ENCODE results near the gene DDX50.
"Not testable (repeated sequence)": the region's sequence is repeated elsewhere in the genome, so short reads cannot be mapped to it uniquely, and the experiment has no call there.

The DDX50 gene

DNA sequence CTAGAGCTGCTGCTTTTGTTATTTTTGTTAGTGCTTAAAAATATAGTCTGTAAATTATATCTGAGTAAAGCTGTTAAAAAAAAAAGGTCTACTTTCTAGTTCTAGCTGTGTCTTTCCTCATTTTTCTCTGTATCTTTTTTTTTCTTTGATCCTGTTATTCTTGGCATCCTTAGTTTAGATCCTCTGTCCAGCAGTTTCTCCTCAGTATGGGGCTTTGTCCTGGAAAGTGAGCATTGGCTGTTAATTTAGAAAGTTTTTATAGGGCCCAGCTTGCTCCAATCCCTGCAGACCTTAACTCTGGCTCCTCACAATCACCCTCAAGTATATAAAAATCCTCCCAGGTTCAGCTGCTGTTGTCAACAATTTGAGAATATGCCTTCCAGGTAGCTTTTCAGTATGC, 23.5 kb downstream of the DDX50 start:
- DNase-seq, result no peak

DNA sequence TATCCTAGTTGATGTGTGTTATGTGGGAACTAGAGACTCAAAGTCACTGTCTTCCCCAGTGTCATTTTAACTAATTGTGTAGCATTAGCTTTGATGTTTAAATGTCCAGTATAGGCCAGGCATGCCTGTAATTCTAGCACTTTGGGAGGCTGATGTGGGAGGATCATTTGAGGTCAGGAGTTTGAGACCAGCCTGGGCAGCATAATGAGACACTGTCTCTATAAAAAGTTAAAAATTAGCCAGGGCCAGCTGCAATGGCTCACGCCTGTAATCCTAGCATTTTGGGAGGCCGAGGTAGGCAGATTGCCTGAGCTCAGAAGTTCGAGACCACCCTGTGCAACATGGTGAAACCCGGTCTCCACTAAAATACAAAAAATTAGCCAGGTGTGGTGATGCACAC, 24.4 kb downstream of the DDX50 start:
- no peak for DNase-seq

DNA sequence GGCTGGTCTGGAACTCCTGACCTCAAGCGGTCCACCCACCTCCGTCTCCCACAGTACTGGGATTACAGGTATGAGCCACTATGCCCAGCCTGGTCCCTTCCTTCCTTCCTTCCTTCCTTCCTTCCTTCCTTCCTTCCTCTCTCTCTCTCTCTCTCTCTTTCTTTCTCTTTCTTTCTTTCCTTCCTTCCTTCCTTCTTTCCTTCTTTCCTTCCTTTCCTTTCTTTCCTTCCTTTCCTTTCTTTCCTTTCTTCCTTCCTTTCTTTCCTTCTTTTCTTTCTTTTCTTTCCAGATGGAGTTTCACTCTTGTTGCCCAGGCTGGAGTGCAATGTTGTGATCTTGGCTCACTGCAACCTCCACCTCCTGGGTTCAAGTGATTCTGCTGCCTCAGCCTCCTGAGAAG, 28.0 kb downstream of the DDX50 start:
- not testable (repeated sequence) for DNase-seq

DNA sequence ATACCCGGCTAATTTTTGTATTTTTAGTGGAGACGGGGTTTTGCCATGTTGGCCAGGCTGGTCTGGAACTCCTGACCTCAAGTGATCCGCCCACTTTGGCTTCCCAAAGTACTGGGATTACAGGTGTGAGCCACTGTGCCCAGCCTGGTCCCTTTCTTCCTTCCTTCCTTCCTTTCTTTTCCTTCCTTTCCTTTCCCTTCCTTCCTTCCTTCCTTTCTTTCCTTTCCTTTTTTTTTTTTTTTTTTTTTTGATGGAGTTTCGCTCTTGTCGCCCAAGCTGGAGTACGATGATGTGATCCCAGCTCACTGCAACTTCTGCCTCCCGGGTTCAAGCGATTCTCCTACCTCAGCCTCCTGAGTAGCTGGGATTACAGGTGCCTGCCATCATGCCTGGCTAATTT, 28.8 kb downstream of the DDX50 start:
- DNase-seq, result not testable (repeated sequence)

DNA sequence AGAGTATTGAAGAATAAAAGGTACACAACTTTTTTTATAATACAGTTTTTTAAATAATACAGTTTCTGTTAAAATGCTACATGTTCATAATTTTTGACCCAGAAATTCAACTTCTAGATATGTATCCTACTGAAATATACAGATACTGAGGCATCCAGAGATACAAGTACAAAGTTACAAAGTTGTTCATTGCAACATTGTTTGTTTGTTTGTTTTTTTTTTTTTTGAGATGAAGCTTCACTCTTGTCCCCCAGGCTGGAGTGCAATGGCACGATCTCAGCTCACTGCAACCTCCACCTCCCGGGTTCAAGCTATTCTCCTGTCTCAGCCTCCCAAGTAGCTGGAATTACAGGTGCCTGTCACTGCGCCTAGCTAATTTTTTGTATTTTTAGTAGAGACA, 31.7 kb downstream of the DDX50 start:
- not testable (repeated sequence) for DNase-seq

DNA sequence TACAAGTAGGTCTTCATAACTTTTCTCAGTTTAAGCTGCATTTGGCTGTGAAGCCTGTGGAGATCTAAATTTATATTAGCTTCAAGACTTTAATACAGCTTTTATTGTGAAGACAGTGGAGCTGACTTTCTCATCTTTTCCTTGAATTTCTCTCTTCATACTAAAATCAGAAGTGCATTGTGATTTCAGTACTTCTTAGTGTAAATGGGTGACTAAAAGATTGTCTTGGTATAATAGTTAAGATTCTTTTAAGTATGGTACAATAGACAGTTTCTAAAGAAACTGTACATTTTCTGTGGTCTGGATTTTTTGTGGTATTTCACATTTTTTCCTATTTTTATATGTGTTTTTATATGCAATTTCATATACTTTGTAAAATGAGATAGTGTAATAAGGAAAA, 33.9 kb downstream of the DDX50 start:
- DNase-seq, result no peak

DNA sequence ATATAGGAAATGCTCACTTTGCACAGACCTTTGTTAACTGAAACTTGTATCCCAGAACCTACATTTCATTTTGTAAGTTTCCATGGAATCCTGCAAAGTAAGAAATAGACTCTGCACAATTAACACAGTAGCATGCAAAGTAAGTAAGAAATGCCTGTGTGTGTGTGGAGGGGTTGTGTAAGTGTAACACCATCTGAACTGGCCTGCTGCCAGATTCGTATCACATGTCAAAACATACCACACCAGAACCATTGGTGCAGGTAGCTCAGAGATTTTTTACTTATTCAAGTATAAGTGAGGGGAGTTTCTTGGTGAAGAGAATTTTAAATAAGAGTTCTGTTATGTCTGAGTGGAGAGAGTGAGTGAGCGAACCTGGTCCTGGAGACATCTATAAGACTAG, 37.0 kb downstream of the DDX50 start:
- no peak for DNase-seq

DNA sequence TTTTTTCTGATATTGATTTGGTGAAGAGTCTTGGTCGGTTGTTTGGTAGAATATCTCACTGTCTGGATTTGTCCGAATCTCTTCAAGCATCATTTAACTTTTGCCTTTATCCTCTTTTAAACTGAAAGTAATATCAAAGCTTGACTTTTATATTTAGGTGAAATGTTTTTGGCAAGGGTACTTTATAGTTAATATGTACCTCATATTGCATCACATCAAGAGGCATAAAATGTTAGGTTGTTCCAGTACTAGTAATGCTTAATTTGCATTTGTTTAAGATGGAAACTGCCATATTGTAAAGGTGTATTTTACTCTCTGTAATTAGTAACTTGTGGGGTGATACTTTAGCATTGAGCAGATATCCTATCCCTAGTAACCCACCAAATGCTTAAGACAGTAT, 37.8 kb downstream of the DDX50 start:
- DNase-seq, result no peak

DNA sequence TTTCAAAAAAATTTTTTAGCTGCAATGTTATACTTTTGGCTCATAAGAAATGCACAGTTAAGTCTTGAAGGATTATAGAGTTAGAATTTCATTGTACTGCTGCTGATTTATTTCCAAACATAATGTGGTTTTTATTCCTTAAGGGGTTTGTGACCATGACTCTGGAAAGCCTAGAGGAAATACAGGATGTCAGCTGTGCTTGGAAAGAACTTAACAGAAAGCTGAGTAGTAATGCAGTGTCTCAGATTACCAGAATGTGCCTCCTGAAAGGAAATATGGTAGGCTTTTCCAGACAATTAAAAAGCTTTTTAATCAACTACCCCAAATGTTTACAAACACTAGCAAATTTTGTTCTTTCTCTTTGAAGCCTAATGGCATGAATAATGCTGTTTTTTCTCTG, 39.8 kb downstream of the DDX50 start:
- not testable (repeated sequence) for DNase-seq

DNA sequence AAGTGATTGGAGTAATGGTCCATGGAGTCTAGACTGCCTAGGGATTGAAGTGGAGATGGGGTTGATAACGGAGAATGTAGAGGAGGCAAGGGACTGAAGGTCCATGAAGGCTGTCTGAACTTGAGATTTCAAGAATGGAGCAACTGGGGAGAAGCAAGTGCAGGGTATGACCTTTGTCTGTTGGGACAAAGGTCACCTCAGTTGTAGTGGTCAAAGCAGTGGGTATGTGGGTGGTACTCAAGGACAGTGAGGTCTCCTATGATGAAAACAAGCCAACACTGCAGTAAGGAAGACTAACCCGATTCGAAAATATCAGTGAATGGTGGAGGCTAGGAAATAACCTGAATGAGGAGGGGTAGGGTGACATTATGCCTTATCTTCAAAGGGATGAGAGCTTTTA, 49.5 kb downstream of the DDX50 start:
- no peak for DNase-seq

DNA sequence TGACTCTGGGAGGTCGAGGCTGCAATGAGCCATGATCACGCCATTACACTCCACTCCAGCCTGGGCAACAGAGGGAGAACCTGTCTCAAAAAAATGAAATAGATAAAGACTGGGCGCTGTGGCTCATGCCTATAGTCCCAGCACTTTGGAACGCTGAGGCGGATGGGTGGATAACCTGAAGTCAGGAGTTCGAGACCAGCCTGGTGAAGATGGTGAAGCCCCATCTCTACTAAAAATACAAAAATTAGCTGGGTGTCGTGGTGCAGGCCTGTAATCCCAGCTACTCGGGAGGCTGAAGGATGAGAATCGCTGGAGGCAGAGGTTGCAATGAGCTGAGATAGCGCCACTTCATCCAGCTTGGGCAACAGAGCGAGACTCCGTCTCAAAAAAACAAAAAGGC, 53.8 kb downstream of the DDX50 start:
- no peak for DNase-seq

DNA sequence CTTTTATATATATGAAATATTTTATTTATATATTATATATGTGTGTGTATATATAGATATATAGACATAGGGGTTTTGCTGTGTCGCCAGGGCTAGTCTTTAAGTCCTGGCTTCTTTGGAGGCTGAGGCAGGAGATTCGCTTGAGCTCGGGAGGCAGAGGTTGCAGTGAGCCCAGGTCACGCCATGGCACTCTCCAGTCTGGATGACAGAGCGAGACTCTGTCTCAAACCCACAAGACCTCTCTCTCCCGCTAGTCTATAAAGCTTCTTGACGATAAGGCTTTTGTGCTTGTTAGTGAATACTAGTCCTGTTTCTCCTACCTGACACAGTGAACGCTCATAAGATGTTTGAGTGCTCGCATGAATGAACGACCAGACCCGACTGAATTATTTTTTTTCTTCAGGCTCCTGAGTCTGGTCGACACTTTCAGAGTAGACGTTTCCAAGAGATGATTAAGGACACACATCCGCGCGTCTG, 54.3 kb downstream of the DDX50 start:
- no peak for DNase-seq

DNA sequence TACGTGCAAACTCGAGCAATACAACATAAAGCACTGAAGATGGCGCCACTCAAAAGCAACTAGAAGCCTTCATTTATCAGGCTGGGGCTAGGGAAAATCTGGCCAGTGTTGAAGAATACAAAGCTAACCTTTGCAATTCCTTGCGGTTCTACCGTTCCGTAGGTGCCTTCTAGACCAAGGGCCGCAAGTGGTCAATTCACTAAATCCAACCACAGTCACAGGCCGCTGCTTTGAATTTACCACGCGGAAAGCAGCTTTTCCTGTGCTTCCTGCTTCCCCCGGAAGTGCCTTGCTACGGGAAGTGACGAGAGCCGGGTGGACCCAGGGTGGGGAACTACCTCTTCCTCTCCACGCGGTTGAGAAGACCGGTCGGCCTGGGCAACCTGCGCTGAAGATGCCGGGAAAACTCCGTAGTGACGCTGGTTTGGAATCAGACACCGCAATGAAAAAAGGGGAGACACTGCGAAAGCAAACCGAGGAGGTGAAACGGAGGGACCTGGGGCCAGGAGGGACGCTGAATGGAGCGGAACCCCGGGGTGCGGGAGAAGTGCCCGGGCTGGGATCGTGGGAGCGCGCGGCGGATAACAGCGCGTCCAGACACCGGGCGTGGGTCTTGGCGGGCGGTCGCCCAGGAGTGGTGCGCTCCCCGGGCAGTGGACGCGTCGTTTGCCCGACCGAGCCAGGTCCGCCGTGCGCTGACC, 54.9 kb downstream of the DDX50 start, which contains the start of gene DDX21:
Gene DDX21 (plus strand): TSS at position 339 of the 701 bp plus-strand sequence. CDS start 56 bp downstream, at position 395.
- peak; percentile 95 for DNase-seq

DNA sequence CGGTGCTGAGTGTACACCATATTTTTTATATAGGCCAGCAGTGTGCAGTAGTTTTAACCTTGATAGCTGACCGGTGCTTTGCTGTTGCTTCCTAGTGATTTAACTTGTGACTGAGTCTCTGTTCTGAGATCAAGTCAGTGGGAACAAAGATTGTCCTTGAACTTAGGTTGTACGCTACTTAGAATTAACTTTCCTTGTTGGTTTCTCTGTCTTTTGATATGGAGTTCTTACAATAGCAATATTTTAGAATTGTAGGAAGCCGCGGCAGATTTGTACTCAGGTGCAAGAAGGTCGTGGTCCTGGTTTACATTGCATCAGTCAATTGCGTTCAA, 56.1 kb downstream of the DDX50 start:
- DNase-seq, result no peak

DNA sequence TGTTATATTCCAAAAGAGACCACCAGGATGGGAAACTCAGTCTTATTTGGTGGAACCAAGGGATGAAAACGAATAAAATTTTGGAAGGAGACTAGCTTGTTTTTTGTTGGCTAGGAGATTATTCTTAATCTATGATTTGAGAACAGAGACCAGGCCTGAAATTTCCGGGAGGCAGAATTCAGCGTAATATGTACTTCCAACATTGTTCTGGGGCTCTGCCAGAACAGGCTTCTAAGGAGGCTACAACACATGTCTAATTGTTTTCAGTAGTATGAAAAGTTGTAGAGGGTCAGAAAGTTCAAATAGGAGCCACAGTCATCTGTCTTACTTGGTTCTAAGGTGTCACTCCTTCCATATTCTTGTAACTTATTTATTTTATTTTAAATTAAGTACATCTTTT, 56.5 kb downstream of the DDX50 start:
- no peak for DNase-seq

DNA sequence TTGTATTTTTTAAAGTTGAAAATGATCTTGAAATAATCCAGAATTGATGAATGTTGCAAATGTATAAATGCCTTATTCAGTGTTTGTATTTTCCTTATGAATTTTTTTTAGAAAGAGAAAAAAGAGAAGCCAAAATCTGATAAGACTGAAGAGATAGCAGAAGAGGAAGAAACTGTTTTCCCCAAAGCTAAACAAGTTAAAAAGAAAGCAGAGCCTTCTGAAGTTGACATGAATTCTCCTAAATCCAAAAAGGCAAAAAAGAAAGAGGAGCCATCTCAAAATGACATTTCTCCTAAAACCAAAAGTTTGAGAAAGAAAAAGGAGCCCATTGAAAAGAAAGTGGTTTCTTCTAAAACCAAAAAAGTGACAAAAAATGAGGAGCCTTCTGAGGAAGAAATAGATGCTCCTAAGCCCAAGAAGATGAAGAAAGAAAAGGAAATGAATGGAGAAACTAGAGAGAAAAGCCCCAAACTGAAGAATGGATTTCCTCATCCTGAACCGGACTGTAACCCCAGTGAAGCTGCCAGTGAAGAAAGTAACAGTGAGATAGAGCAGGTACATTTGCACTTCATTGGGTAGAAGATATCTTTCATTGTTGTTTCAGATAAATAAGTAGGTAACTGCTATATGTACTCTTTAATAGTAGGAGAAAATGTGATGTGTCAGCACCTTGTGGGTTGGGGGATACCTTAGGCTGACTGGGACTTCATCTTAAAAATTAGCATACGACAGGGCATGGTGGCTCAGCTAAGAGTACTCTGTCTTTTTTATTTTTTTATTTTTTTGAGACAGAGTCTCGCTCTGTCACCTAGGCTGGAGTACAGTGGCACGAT, 58.8 kb downstream of the DDX50 start:
- no peak for DNase-seq

DNA sequence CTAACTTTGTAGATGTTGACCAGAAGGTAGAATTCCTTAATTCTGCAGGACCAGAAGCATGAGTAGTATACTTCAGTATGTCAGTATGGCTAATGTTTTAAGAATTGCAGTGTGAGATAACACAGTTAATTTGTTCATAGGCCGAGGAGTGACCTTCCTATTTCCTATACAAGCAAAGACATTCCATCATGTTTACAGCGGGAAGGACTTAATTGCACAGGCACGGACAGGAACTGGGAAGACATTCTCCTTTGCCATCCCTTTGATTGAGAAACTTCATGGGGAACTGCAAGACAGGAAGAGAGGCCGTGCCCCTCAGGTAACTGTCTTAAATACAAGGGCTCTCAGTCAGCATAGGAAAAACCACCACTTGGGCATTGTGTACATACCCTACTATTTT, 62.0 kb downstream of the DDX50 start:
- DNase-seq, result no peak

DNA sequence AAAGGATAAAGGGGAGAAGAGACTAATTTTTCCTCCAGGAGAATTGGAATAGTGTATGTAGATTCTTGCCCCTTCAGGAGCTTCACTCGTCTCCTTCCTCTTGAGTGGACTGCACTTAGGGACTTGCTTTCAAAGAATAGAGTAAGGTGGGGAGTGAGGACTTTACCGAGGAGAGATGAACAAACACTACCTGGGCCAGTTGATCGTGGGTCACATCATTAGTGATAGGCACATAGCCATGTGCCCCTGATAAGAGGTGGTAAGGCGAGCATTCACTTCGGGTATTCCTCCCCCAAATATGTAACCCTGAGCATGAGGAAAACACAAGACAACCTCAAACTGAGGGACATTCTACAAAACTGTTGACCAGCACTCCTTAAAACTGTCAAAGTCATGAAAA, 72.9 kb downstream of the DDX50 start:
- DNase-seq, result no peak

DNA sequence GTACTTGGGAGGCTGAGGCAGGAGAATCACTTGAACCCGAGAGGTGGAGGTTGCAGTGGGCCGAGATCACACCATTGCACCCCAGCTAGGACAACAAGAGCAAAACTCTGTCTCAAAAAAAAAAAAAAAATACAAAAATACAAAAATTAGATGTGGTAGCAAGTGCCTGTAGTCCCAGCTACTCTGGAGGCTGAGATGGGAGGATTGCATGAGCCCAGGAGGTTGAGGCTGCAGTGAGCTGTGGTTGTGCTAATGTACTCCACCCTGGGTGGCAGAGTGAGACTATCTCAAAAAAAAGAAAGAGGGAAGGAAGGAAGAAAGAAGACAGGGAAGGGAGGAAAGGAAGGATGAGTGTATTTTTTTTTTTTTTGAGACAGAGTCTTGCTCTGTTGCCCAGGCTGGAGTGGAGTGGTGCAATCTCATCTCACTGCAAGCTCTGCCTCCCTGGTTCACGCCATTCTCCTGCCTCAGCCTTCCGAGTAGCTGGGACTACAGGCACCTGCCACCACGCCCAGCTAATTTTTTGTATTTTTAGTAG, 74.9 kb downstream of the DDX50 start:
- not testable (repeated sequence) for DNase-seq

DNA sequence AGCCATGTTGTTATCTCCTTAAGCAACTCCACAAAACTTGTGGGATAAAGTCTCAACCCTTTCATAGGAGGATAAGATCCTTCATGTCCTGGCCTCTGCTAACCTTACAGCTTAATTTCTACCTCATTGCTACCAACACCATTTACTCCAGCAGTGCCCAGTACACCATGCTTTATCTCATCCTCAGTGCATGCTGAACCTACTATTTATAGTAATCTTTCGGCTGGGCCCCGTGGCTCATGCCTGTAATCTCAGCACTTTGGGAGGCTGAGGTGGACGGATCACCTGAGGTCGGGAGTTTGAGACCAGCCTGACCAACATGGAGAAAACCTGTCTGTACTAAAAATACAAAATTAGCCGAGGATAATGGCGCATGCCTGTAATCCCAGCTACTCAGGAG, 78.6 kb downstream of the DDX50 start:
- not testable (repeated sequence) for DNase-seq

DNA sequence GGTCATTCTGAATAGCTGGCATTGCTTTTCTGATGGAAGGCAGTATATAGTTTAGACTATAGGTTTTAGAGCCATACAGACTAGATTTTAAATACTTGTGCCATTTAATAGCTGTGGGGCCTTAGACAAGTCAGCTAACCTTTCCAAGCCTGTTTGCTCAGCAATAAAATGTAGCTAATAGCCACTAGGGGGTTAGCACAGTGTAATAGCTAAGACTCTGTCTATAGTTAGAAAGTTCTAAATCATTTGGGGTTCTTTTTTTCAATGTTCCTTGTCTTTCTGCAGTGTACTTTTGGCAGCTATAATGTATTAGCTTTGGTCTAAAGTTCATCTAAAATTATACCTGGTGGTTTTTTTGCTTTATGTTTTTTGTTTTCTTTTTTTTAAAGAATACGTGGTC, 80.0 kb downstream of the DDX50 start:
- DNase-seq, result no peak

DNA sequence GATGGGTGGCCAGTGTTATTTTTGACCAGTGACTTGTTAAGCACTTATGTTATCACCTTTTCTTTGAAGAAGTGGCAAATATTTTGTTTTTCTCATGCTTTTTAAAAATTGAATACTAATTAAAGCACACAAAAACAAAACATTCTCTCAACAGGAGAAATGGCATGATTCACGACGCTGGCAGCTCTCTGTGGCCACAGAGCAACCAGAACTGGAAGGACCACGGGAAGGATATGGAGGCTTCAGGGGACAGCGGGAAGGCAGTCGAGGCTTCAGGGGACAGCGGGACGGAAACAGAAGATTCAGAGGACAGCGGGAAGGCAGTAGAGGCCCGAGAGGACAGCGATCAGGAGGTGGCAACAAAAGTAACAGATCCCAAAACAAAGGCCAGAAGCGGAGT, 81.3 kb downstream of the DDX50 start:
- DNase-seq, result no peak

DNA sequence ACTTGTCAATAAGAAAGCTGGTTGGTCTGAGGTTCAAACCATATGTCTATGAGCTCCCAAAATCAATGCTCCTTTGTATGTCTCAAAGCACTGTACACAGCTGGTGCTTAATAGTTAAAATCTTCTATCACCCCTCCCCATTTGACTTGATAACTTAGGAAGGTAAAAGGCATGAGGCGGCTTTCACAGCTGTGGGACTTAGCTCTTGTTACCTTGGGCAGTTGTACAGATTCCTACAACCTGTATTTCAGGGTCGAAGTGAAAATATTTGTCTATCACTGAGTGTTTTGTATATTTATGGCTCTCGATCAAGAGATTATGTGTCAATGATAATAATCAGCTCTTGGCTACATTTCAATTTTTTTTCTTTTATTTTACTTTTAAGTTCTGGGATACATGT, 86.5 kb downstream of the DDX50 start:
- DNase-seq, result no peak

Data from islet precursor cell (in vitro differentiated cells).